Neural cell (in vitro differentiated cells): Measurements from ENCODE around the gene STXBP2. TPM values are rescaled to one million over a fixed set of nuclear protein-coding genes. Genes with fewer than 3 reads are reported as not detected.

Experiments
- H2AFZ ChIP-seq: fragments of 200-600, 300-800 bp; sonication (generic), shearing (Covaris generic); 2 replicates; pipeline ENCODE4 v1.6.0; 2014; ENCODE audit warnings: low read depth, mild to moderate bottlenecking, antibody characterized with exemption, low read length, moderate library complexity
- H3F3A ChIP-seq: fragments of 200-600 bp; shearing (Covaris generic); 2 replicates; pipeline ENCODE4 v1.6.1; 2016; ENCODE audit warnings: mild to moderate bottlenecking, moderate library complexity, mixed read lengths, antibody characterized with exemption, low read length; ENCODE audit not compliant: insufficient read depth, poor library complexity, severe bottlenecking
- H3K27ac ChIP-seq: fragments of 200-600, 300-800 bp; sonication (generic), shearing (Covaris generic); 2 replicates; pipeline ENCODE4 v1.5.1; 2014; ENCODE audit warnings: mild to moderate bottlenecking, low read length, moderate library complexity
- H3K27me3 ChIP-seq: fragments of 300-800, 200-600 bp; sonication (generic), shearing (Covaris generic); 2 replicates; pipeline ENCODE4 v1.6.0; 2014; ENCODE audit warnings: mild to moderate bottlenecking, low read depth, low read length, moderate library complexity; ENCODE audit not compliant: insufficient read depth
- H3K36me3 ChIP-seq: fragments of 300-800, 200-600 bp; sonication (generic), shearing (Covaris generic); 2 replicates; pipeline ENCODE4 v1.5.1; 2014; ENCODE audit warnings: mild to moderate bottlenecking, antibody characterized with exemption, low read length, moderate library complexity; ENCODE audit not compliant: insufficient read depth
- H3K4me2 ChIP-seq: fragments of 300-800, 200-600 bp; sonication (generic), shearing (Covaris generic); 2 replicates; pipeline ENCODE4 v1.6.0; 2014; ENCODE audit warnings: mild to moderate bottlenecking, low read length
- H3K4me3 ChIP-seq: fragments of 300-800, 200-600 bp; sonication (generic), shearing (Covaris generic); 2 replicates; pipeline ENCODE4 v1.5.1; 2014; ENCODE audit warnings: mild to moderate bottlenecking, low read length, moderate library complexity
- H3K79me2 ChIP-seq: fragments of 200-600 bp; shearing (Covaris generic); replicated peaks from 2 replicates; pipeline ENCODE4 v1.6.0; 2014; ENCODE audit warnings: mild to moderate bottlenecking, low read length, moderate library complexity; ENCODE audit not compliant: insufficient read depth
- H3K9ac ChIP-seq: fragments of 300-800, 200-600 bp; sonication (generic), shearing (Covaris generic); 2 replicates; pipeline ENCODE4 v1.6.1; 2016; ENCODE audit warnings: mild to moderate bottlenecking, low read length, mixed read lengths
- H3K9me2 ChIP-seq: fragments of 200-600 bp; shearing (Covaris generic); 2 replicates; pipeline ENCODE4 v1.6.1; 2016; ENCODE audit warnings: mild to moderate bottlenecking, low read length, mixed read lengths; ENCODE audit not compliant: insufficient read depth
- H3K9me3 ChIP-seq: fragments of 200-600, 300-800 bp; sonication (generic), shearing (Covaris generic); 2 replicates; pipeline ENCODE4 v1.6.1; 2016; ENCODE audit warnings: mild to moderate bottlenecking, mixed run types, low read length, moderate library complexity, mixed read lengths
- H4K20me1 ChIP-seq: fragments of 200-600 bp; shearing (Covaris generic); 2 replicates; pipeline ENCODE4 v1.6.1; 2016; ENCODE audit warnings: mild to moderate bottlenecking, mixed run types; ENCODE audit not compliant: insufficient read depth
- CTCF ChIP-seq: fragments of 450-650 bp; IDR thresholded peaks from 2 replicates; pipeline ENCODE4 v1.5.1; 2014; ENCODE audit warnings: antibody characterized with exemption, mild to moderate bottlenecking, moderate library complexity; ENCODE audit not compliant: poor library complexity, severe bottlenecking
- EP300 ChIP-seq: fragments of 450-650 bp; conservative IDR thresholded peaks from 2 replicates; pipeline ENCODE4 v1.6.1; 2014; ENCODE audit warnings: antibody characterized with exemption, mild to moderate bottlenecking, moderate library complexity; ENCODE audit not compliant: poor library complexity, severe bottlenecking
- EZH2 ChIP-seq: fragments of 200-600, 300-800 bp; shearing (Covaris generic), sonication (generic); IDR thresholded peaks from 2 replicates; pipeline ENCODE4 v1.6.1; 2014; ENCODE audit warnings: antibody characterized with exemption, low read length, borderline replicate concordance, mild to moderate bottlenecking; ENCODE audit not compliant: insufficient read depth, poor library complexity, severe bottlenecking
- MXI1 ChIP-seq: fragments of 450-650 bp; conservative IDR thresholded peaks from 2 replicates; pipeline ENCODE4 v1.6.1; 2014; ENCODE audit warnings: antibody characterized with exemption, mild to moderate bottlenecking; ENCODE audit not compliant: poor library complexity, severe bottlenecking
- POLR2AphosphoS5 ChIP-seq: IDR thresholded peaks from 2 replicates; pipeline ENCODE4 v1.6.1; 2012
- RAD21 ChIP-seq: fragments of 450-650 bp; conservative IDR thresholded peaks from 2 replicates; pipeline ENCODE4 v1.6.1; 2014; ENCODE audit warnings: antibody characterized with exemption, mild to moderate bottlenecking, moderate library complexity
- REST ChIP-seq: IDR thresholded peaks from 2 replicates; pipeline ENCODE4 v1.6.1; 2012; ENCODE audit warnings: borderline replicate concordance
- SMC3 ChIP-seq: fragments of 450-650 bp; conservative IDR thresholded peaks from 2 replicates; pipeline ENCODE4 v1.6.1; 2014; ENCODE audit warnings: antibody characterized with exemption, mild to moderate bottlenecking, moderate library complexity; ENCODE audit not compliant: poor library complexity
- polyA plus RNA-seq: library from polyadenylated mRNA; depleted of rRNA; stranded (reverse); fragments of >200 nt; gene quantifications from 2 replicates; pipeline ENCODE4 v1.2.3, GENCODE V29; 2014

The STXBP2 gene
- polyA plus RNA-seq, 1 donor from 2014 or later: 1.7 TPM

- no peaks in the 10 kb centered on the region for H3K9me2 ChIP-seq
- H3K27ac ChIP-seq: no peak overlapping the region
- peaks cover 3% of the 10 kb centered on the region for H3K27me3 ChIP-seq
- no peaks in the 10 kb centered on the region for H3F3A ChIP-seq
- H3K36me3 ChIP-seq: no peaks in the 10 kb centered on the region
- H4K20me1 ChIP-seq: no peaks in the 10 kb centered on the region
- no peak overlapping the region for H2AFZ ChIP-seq
- TF ChIP-seq MXI1: no peak
- TF ChIP-seq EP300: no peak
- TF ChIP-seq CTCF: no peak
- H3K9me3 ChIP-seq: no peaks in the 10 kb centered on the region
- H3K9ac ChIP-seq: no peak overlapping the region
- H3K4me3 ChIP-seq: no peak overlapping the region
- H3K79me2 ChIP-seq: no peaks in the 10 kb centered on the region
- no peak overlapping the region for H3K4me2 ChIP-seq
Measured at GRCh38 chr19:7647156-7647555, 10.2 kb downstream of the STXBP2 start.

- no peak overlapping the region for H2AFZ ChIP-seq
- TF ChIP-seq SMC3 (no peak), POLR2AphosphoS5 (no peak)
- H3K4me3 ChIP-seq: no peak overlapping the region
- no peak overlapping the region for H3K4me2 ChIP-seq
- H3K9ac ChIP-seq: no peak overlapping the region
- no peaks in the 10 kb centered on the region for H3K9me3 ChIP-seq
- H3F3A ChIP-seq: no peaks in the 10 kb centered on the region
- H3K79me2 ChIP-seq: no peaks in the 10 kb centered on the region
- no peaks in the 10 kb centered on the region for H3K36me3 ChIP-seq
- H3K27ac ChIP-seq: no peak overlapping the region
- H4K20me1 ChIP-seq: no peaks in the 10 kb centered on the region
- H3K27me3 ChIP-seq: peaks cover 3% of the 10 kb centered on the region
- no peaks in the 10 kb centered on the region for H3K9me2 ChIP-seq
Measured at GRCh38 chr19:7648265-7649014, 11.5 kb downstream of the STXBP2 start.

- Histone ChIP-seq H3K9me3 (no peaks in the 10 kb centered on the region), H3K9ac (no peak overlapping the region), H2AFZ (no peak overlapping the region), H4K20me1 (no peaks in the 10 kb centered on the region), H3K4me3 (no peak overlapping the region), H3K27ac (no peak overlapping the region), H3K36me3 (no peaks in the 10 kb centered on the region), H3F3A (no peaks in the 10 kb centered on the region), H3K27me3 (peaks cover 3% of the 10 kb centered on the region), H3K9me2 (no peaks in the 10 kb centered on the region), H3K4me2 (no peak overlapping the region), H3K79me2 (no peaks in the 10 kb centered on the region)
- TF ChIP-seq RAD21: no peak
- TF ChIP-seq EZH2: no peak
- no peak for TF ChIP-seq SMC3
- no peak for TF ChIP-seq REST
- TF ChIP-seq EP300: no peak
Measured at GRCh38 chr19:7650148-7650547, 13.2 kb downstream of the STXBP2 start.
